OCI-LY7 (cell line): ENCODE data around the gene ZNF547.

ENCODE experiments used
- CTCF ChIP-seq: fragments of 200-600 bp; sonication (generic); conservative IDR thresholded peaks from 2 replicates; pipeline ENCODE4 v1.5.1; 2014; ENCODE audit warnings: mild to moderate bottlenecking, antibody characterized with exemption, low read length, moderate library complexity, mixed read lengths
- EZH2phosphoT487 ChIP-seq: fragments of 200-600 bp; sonication (generic); IDR thresholded peaks from 2 replicates; pipeline ENCODE4 v1.6.1; 2018; ENCODE audit warnings: low read depth, borderline replicate concordance, mild to moderate bottlenecking, mixed run types, antibody characterized with exemption, low read length, moderate library complexity, mixed read lengths

GRCh38 chr19:57324992-57325391 lies 38.4 kb upstream of the ZNF547 start:
- TF ChIP-seq CTCF, result no peak
- TF ChIP-seq EZH2phosphoT487, result no peak
